Fibroblast of lung (primary cell): Measurements from ENCODE around the gene ZNF44. TPM values are rescaled to one million over a fixed set of nuclear protein-coding genes. Genes with fewer than 3 reads are reported as not detected.

Experiments
- DNase-seq, 2 donors: peaks; one replicate each; pipeline versions ENCODE4 v3.0.0 to v3.0.0-alpha.2; 2010; ENCODE audit warnings: low read depth in 2 of 2
- H2AFZ ChIP-seq: 2 replicates; pipeline ENCODE4 v1.5.1; 2012; ENCODE audit warnings: low read length, control low read depth, inconsistent platforms
- H3K27ac ChIP-seq: 2 replicates; pipeline ENCODE4 v1.5.1; 2011; ENCODE audit warnings: low read length, control low read depth; ENCODE audit not compliant: insufficient read depth
- H3K27me3 ChIP-seq: 2 replicates; pipeline ENCODE4 v1.5.1; 2011; ENCODE audit warnings: mild to moderate bottlenecking, low read length; ENCODE audit not compliant: control insufficient read depth, insufficient read depth
- H3K36me3 ChIP-seq: 2 replicates; pipeline ENCODE4 v1.5.1; 2011; ENCODE audit warnings: low read length; ENCODE audit not compliant: control insufficient read depth, insufficient read depth
- H3K4me1 ChIP-seq: 2 replicates; pipeline ENCODE4 v1.5.1; 2011; ENCODE audit warnings: low read length; ENCODE audit not compliant: control insufficient read depth, insufficient read depth; ENCODE audit errors: extremely low read depth
- H3K4me2 ChIP-seq: 2 replicates; pipeline ENCODE4 v1.5.1; 2011; ENCODE audit warnings: low read length, control low read depth; ENCODE audit not compliant: insufficient read depth; ENCODE audit errors: extremely low read depth
- H3K4me3 ChIP-seq, 4 experiments: fragments of 200-600 bp in 1 of 4; sonication (generic) in 1 of 4; replicated peaks in 1 of 4; 2 replicates each; pipeline ENCODE4 v1.5.1; 2011 to 2016; ENCODE audit warnings: low read length in 4 of 4, low read depth in 3 of 4, mild to moderate bottlenecking in 3 of 4, control low read depth in 2 of 4, inconsistent platforms in 1 of 4, mixed read lengths in 1 of 4; ENCODE audit not compliant: insufficient read depth in 1 of 4; ENCODE audit errors: control extremely low read depth in 1 of 4
- H3K79me2 ChIP-seq: 2 replicates; pipeline ENCODE4 v1.5.1; 2012; ENCODE audit warnings: mild to moderate bottlenecking, low read length, inconsistent platforms; ENCODE audit not compliant: control insufficient read depth, insufficient read depth
- H3K9ac ChIP-seq: 2 replicates; pipeline ENCODE4 v1.5.1; 2011; ENCODE audit warnings: mild to moderate bottlenecking, low read length, control low read depth; ENCODE audit not compliant: insufficient read depth
- H3K9me3 ChIP-seq: 2 replicates; pipeline ENCODE4 v1.5.1; 2012; ENCODE audit warnings: low read depth, low read length; ENCODE audit not compliant: control insufficient read depth, insufficient read depth
- H4K20me1 ChIP-seq: 2 replicates; pipeline ENCODE4 v1.5.1; 2011; ENCODE audit warnings: low read length; ENCODE audit not compliant: control insufficient read depth, insufficient read depth; ENCODE audit errors: extremely low read depth
- EZH2 ChIP-seq: IDR thresholded peaks from 2 replicates; pipeline ENCODE4 v1.5.1; 2012; ENCODE audit warnings: low read length, control low read depth, mild to moderate bottlenecking; ENCODE audit errors: missing control alignments
- polyA plus RNA-seq, 2 donors: library from polyadenylated mRNA; depleted of rRNA in 1 of 2; stranded (reverse) in 1 of 2; unstranded in 1 of 2; fragments of >200 nt; gene quantifications; 2 replicates each; pipeline ENCODE4 v1.2.1, GENCODE V29; 2011 to 2012; ENCODE audit warnings: missing spikeins in 1 of 2
- total RNA-seq: library from RNA; depleted of rRNA; stranded (reverse); fragments of >200 nt; gene quantifications from 2 replicates; pipeline ENCODE4 v1.2.1, GENCODE V29; 2014
- TF ChIP-seq, protein P1 (sequence below), 2 donors: IDR thresholded peaks in 1 of 2; conservative IDR thresholded peaks in 1 of 2; 1 replicate in 1 of 2; 2 replicates in 1 of 2; pipeline ENCODE4 v1.5.1; 2011 to 2012; ENCODE audit warnings: low read length in 2 of 2, control low read depth in 1 of 2, inconsistent platforms in 1 of 2, low read depth in 1 of 2, mild to moderate bottlenecking in 1 of 2

Gene ZNF44
- total and polyA plus RNA-seq, 2 donors (not counting 1 experiment from before 2014, with no cell fraction given) = 5.9 to 16.3 TPM

DNA sequence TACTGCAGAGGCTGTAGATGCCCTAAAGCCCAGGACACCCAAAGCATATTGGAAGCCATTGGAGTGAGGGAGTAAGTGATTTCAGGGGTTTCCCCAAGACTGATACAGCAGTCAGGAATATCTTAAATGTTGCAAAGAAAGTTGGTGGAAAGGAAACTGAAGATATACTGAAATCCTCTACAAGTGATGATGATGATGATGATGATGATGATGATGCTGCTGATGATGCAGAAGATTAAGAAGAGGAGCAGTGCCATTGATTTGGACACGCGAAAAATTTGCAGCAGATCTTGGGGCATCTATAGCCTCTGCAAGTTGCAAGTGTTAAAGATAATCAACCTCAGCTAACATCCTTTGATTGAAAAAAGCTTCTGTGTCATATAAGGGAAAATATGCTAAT is 23.8 kb downstream of the ZNF44 start:
- no peak overlapping the region for H3K4me3 ChIP-seq
- H3K4me1 ChIP-seq = no peaks in the 10 kb centered on the region
- no peak overlapping the region for H3K9ac ChIP-seq
- no peaks in the 10 kb centered on the region for H4K20me1 ChIP-seq
- peaks cover 2% of the 10 kb centered on the region for H3K36me3 ChIP-seq
- peaks cover 10% of the 10 kb centered on the region for H3K9me3 ChIP-seq
- no peak for DNase-seq
- H3K27me3 ChIP-seq = no peaks in the 10 kb centered on the region
- no peaks in the 10 kb centered on the region for H3K79me2 ChIP-seq
- H3K4me2 ChIP-seq = no peak overlapping the region
- TF ChIP-seq, protein P1, sequence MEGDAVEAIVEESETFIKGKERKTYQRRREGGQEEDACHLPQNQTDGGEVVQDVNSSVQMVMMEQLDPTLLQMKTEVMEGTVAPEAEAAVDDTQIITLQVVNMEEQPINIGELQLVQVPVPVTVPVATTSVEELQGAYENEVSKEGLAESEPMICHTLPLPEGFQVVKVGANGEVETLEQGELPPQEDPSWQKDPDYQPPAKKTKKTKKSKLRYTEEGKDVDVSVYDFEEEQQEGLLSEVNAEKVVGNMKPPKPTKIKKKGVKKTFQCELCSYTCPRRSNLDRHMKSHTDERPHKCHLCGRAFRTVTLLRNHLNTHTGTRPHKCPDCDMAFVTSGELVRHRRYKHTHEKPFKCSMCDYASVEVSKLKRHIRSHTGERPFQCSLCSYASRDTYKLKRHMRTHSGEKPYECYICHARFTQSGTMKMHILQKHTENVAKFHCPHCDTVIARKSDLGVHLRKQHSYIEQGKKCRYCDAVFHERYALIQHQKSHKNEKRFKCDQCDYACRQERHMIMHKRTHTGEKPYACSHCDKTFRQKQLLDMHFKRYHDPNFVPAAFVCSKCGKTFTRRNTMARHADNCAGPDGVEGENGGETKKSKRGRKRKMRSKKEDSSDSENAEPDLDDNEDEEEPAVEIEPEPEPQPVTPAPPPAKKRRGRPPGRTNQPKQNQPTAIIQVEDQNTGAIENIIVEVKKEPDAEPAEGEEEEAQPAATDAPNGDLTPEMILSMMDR (conservative IDR thresholded peaks at IDR 0.05 in 1 of 2, IDR thresholded peaks at IDR 0.05 in 1 of 2; ENCODE audit: low read depth in 1 of 2, low read length in 2 of 2) = no peak
- TF ChIP-seq EZH2 = no peak
- H2AFZ ChIP-seq = no peak overlapping the region
- no peak overlapping the region for H3K27ac ChIP-seq

DNA sequence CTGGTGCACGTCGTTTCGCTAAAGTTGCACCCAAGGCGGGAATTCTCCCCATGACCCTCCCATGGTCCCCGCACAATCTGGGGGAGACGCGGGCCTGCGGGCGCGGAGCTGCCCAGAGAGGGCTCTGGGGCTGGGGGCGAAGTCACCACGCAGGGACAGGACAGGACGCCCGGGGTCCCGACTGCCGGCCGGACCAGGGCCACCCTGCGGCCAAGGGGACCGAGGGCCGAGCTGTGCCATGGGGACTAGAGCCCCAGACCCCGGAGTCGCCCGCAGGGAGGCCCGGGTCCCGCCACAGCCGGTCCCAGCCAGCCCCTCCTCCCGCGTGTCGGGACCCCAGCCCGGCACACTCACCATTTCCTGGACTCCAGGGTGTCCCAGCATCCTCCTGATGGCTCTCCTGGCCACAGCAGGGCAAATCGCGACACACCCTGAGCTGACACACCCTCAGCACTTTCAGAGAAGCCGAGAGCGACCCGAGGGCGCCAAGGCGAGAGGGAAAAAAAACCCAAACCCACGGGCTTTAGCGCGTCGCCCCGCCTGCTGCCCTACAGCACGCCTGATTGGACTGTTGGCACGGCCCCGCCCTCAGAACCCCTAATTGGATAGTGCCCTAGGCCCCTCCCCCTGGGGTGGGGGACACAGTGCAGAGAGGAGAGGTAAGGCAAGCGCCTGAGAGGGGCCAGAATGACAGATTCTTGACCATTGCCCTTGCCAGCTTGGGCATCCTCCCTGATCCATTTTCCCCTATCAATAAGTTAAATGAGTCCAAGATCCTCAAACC is 28.6 kb downstream of the ZNF44 start:
- no peak for DNase-seq
- H3K27ac ChIP-seq = no peak overlapping the region
- H3K27me3 ChIP-seq = no peaks in the 10 kb centered on the region
- H4K20me1 ChIP-seq = no peaks in the 10 kb centered on the region
- no peaks in the 10 kb centered on the region for H3K36me3 ChIP-seq
- no peaks in the 10 kb centered on the region for H3K79me2 ChIP-seq
- no peak overlapping the region for H3K4me2 ChIP-seq
- H3K4me3 ChIP-seq = no peak overlapping the region
- no peaks in the 10 kb centered on the region for H3K4me1 ChIP-seq
- no peaks in the 10 kb centered on the region for H3K9me3 ChIP-seq
- no peak overlapping the region for H3K9ac ChIP-seq
- H2AFZ ChIP-seq = no peak overlapping the region
- TF ChIP-seq EZH2 = no peak
- TF ChIP-seq, protein P1 (conservative IDR thresholded peaks at IDR 0.05 in 1 of 2, IDR thresholded peaks at IDR 0.05 in 1 of 2; ENCODE audit: low read depth in 1 of 2, low read length in 2 of 2) = no peak

DNA sequence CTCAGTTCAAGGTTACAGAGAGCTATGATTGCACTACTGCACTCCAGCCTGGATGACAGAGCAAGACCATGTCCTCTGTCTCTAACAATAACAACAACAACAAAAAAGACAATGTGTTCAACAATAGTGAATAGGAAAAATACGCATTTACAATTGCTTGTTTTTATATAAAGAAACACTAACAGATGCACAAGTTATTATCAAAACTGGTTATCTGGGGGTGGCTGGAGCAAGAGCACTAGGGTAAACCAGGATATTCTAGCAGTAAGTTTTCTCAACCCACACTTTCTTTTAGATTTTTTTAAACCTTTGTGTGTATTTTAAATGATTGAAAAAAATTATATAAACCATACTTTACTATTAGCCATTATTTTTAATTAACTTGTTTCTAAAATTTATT is 33.1 kb downstream of the ZNF44 start:
- Histone ChIP-seq H3K27me3 (no peaks in the 10 kb centered on the region), H4K20me1 (no peaks in the 10 kb centered on the region), H3K79me2 (no peaks in the 10 kb centered on the region), H3K9me3 (no peaks in the 10 kb centered on the region), H3K4me1 (no peaks in the 10 kb centered on the region), H3K27ac (no peak overlapping the region), H3K36me3 (no peaks in the 10 kb centered on the region), H3K4me2 (no peak overlapping the region), H3K4me3 (no peak overlapping the region), H3K9ac (no peak overlapping the region), H2AFZ (no peak overlapping the region)
- no peak for TF ChIP-seq EZH2
- TF ChIP-seq, protein P1 (conservative IDR thresholded peaks at IDR 0.05 in 1 of 2, IDR thresholded peaks at IDR 0.05 in 1 of 2; ENCODE audit: low read depth in 1 of 2, low read length in 2 of 2) = no peak
- no peak for DNase-seq
